HG03159 (cell line): ENCODE measurements around the gene TCFL5.

ENCODE experiments used
- ATAC-seq: cut with Tn5 transposase; IDR thresholded peaks from one replicate; pipeline ENCODE4 v1.9.1; 2021; ENCODE audit warnings: mild to moderate bottlenecking, moderate library complexity; ENCODE audit not compliant: unreplicated experiment

TCFL5 gene

DNA sequence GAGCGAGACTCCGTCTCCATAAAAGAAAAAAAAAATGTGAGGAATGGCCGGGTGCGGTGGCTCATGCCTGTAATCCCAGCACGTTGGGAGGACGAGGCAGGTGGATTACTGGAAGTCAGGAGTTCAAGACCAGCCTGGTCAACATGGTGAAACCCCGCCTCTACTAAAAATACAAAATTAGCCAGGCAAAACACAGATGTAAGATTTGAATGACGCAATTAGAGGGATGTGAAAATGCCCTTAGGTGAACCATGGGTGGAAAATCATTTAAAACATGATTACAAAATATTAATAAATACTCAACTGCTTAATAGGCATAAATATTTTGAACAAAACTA, 23.9 kb downstream of the TCFL5 start:
- ATAC-seq = peak; percentile 32

- ATAC-seq = no peak
These were observed 24.6 kb downstream of the TCFL5 start for GRCh38 chr20:62836967-62837490.

- no peak for ATAC-seq
These were observed 25.4 kb downstream of the TCFL5 start for GRCh38 chr20:62835931-62836861.

DNA sequence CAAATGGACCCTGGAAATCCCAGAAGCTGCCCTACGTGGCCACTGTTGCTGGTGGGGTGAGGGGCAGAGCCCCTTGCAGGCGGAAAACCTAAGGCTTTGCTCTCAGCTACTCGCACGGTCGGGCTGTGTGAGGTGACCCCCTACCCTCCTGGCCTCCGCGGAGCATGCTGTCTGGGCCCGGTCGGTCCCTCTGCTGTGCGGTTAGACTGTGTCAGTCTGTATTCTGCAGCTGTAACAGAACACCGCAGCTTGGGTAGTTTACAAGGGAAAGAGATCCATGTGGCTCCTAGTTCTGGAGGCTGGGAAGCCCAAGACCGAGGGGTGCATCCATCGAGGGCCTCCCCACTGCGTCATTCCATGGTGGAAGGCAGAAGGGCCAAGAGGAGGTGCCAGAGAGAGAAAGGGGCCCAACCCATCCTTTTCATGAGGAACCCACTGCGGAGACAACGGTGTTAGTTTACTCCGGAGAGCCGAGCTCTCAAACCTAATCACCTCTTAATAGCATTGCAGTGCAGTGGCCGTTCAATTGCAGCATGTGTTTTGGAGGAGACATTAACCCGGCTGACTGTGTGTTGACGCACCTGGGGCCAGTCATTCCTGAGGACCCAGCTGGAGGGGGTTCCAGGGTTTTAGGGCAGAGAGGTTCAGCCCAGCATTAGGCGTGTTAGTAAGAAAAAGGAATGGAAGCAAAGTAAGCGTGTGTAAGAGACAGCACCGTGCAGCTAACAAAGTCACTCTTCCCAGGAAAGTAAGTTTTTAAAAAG, 26.5 kb downstream of the TCFL5 start:
- ATAC-seq = no peak

DNA sequence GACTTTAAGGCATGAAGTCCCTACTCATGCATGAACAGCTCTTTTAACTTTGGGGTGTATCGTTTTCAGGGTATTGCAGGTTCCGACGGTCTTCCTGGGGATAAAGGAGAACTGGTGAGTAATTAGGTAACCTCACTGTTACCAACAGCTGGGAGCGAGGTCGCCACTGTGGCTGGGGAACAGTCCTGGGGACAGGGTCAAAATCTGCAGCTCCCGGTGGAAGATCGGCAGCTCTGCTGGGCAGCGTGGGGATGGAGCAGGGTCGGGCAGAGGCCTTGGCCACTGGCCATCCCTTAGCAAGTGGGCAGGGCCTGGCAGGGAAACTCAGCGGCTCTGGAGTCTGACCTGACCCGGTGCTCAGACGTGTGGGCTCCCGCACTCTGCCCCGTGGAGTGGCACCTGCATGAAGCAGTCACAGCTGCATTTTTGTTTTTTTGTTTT, 28.7 kb downstream of the TCFL5 start:
- no peak for ATAC-seq

GRCh38 chr20:62832212-62832922, 29.3 kb downstream of the TCFL5 start:
- no peak for ATAC-seq

- ATAC-seq = no peak
These were observed 29.8 kb downstream of the TCFL5 start for GRCh38 chr20:62831854-62832211.

- ATAC-seq = no peak
These were observed 30.2 kb downstream of the TCFL5 start for GRCh38 chr20:62831361-62831788.

DNA sequence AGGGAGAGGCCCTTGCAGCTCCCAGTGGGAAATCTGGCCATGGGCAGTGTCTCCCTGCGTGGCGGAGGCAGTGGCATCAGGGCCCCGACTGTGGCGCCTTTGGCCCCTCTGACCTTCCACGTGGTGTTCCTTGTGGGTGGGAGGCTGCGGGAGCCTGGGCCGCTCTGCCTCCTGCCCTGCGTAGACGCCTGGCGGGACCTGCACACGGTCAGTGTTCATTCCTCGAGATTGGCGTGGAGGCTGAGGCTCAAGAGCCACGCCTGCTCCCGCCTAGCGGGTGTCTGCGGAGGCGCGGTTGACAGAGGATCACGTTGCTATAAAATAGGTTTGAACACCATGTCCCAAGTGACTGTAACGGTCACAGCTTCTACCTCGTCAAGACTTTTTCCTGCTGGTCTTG, 30.8 kb downstream of the TCFL5 start:
- ATAC-seq = no peak

- ATAC-seq = no peak
These were observed 31.4 kb downstream of the TCFL5 start for GRCh38 chr20:62830251-62830650.

DNA sequence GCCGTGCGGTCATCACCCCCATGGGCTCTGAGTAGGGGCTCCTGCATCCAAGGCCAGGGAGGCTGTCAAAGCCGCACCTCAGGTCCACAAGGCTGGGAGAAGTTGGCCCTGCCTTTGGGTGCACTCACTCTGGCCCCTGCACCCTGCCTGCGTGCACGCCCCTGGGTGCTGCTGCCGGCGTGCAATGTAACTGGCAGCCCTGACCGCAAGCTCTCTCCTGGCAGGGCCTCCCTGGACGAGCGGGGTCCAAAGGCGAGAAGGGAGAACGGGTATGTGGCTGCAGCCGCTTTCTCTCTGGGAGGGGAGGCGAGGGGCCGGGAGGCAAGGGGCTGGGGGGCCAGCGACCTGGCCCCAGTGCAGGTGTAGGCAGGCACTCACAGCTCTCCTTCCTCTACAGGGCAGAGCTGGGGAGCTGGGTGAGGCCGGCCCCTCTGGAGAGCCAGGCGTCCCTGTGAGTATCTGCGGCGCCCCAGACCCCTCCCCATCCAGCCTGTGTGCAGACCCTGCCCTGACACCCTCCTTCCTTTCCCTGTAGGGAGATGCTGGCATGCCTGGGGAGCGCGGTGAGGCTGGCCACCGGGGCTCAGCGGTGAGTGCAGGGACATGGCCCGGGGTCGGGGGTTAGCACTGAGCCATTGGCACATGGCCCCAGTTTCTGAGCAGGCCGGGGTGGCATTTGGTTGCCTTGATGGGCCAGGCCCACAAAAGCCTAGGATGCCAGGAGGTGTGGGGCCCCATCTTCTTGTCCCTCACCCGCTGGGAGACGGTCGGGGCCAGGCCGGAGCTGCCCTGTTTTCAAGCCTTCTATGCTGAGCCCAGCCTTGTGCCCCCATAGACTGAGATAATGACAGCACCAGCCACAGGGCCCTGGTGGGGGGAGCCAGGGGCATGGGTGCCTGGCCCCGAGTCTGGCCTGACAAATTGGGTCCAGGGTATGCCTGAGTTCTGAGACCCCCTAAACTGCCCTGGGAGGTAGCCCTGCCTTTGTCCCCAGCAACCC, 32.1 kb downstream of the TCFL5 start:
- ATAC-seq = no peak

DNA sequence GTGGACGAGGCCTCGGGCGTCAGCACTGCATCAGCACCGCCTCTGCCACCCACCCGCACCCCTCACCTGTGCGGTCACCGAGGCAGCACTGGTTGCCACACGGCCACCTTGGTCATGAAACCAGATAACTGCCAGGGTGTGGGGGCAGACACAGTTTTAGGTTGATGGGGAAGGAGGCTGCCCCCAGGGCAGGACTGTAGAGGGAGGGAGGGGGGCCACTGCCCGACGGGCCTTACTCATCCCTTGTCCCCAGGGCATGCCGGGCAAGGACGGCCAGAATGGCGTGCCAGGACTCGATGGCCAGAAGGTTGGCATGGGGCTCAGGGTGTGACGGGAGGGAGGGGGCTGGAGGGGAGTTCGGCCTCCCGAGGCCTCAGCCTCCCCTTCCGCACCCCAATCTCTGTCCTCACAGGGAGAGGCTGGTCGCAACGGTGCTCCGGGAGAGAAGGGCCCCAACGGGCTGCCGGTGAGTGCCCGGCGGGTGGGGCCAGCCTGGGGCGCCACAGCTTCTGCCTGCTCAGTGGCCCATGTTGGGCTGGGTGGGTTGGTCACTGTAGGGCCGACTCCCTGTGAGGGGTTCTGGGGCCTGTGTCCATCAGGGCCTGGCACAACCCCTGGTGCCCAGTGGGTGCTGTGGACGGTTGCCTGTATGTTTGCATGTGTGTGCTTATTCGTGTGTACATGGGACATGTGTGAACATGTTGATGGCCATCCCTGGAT, 33.0 kb downstream of the TCFL5 start:
- no peak for ATAC-seq

DNA sequence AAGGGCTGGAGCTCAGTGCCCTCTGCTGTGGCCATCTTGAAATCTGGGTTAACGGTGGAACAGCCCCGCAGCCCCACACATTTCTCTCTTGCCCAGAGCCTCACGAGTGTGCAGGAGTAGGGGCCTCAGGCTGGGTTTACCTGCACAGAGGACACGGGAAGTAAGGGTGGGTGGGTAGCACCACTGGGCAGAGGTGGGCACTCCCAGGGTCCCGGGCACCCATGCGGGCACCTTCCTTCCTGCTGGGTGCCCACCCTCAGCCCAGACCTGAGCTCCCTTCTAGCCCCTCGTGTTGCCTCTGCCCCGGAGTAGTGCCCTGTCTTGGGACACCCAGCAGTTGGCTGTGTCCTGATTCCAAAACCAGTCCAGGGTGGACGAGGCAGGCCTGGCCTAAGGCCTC, 33.6 kb downstream of the TCFL5 start:
- no peak for ATAC-seq

DNA sequence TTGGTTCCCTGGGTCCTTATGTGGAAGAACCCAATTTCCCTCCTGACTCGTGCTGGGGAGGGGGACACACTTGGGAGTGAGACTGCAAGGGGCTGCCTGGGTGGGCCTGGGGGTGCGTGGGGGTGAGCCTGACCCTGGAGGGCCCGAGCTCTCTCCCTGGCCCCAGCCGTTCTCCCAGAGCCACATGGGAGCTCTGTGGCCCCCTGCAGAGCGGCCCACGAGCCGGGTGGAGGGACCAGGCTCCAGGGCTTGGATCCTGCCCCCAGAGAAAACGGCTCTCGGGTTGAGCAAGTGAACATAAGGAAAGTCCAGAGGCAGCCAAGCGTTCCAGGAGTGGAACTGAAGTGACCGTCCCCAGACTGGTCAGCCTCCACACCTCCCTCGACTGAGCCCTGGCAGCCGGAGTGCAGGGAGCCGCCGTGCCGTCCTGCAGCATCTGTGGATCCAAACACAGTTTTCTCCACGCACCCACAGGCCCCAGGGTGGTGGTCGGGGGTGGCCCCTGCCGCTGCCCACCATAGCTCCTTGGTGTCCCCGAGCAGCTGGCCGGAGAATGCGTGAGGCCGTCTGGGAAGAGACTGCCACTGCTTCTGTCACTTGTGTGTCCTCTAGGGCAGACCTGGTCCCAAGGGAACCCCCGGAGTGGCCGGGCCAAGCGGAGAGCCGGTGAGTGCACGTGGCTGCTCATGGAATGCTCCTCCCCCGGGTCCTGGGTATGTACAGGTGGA, 34.1 kb downstream of the TCFL5 start:
- no peak for ATAC-seq

GRCh38 chr20:62826646-62827310, 34.8 kb downstream of the TCFL5 start:
- ATAC-seq = no peak

- no peak for ATAC-seq
These were observed 35.5 kb downstream of the TCFL5 start for GRCh38 chr20:62825986-62826645.

DNA sequence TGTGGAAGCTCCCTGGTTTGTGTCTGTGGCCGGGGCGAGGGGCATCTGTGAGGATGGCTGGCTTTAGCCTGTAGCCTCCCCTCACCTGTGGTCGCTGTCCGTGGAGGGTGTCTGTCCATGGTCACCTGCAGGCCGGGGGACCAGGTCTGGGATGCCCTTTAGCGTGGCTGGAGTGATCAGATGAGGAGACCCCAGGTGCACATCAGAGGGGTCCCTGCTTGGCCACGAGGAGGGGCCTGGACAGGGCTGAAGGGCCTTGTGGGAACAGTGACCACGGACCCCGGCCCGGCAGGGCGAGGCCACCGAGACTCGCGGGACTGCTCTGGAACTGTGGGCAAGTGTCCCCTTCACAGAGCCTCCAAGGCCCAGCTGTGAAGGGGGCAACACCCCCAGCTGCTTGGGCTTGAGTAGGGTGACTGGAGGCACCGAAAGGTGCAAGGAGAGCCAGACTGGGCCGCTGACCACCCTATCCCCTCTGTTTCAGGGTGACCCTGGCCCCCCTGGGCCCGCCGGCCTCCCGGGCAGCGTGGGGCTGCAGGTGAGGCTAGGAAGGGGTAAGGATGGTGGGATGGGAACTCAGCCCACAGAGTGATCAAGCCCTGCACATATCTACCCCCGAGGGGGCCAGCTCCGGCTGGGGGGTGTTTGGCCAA, 36.2 kb downstream of the TCFL5 start:
- no peak for ATAC-seq
